H4 (cell line): ENCODE results near the gene KLRC3. TPM values are rescaled to one million over a fixed set of nuclear protein-coding genes. Genes with fewer than 3 reads are reported as not detected.
A peak's percentile ranks its signal among the peaks of the same experiment; 100 is the strongest.
"Not testable (repeated sequence)": the region's sequence is repeated elsewhere in the genome, so short reads cannot be mapped to it uniquely, and the experiment has no call there.

Experiments
- DNase-seq: peaks from one replicate; pipeline ENCODE4 v3.0.0-alpha.2; 2015; ENCODE audit warnings: low spot score
- total RNA-seq: library from RNA; depleted of rRNA; stranded (reverse); fragments of >200 nt; shearing (Covaris generic); gene quantifications from 2 replicates; pipeline ENCODE4 v1.2.3, GENCODE V29; 2014; rRNA removed

Gene KLRC3
- 0.37 TPM in 1 of 2 replicates, not detected in the other for total RNA-seq

GRCh38 chr12:10420334-10420733 lies at the start of gene KLRC3:
Gene KLRC3, minus strand, starts transcription at chr12:10420595. Its CDS starts 45 bp downstream, at chr12:10420550.
- DNase-seq: not testable (repeated sequence)

DNA sequence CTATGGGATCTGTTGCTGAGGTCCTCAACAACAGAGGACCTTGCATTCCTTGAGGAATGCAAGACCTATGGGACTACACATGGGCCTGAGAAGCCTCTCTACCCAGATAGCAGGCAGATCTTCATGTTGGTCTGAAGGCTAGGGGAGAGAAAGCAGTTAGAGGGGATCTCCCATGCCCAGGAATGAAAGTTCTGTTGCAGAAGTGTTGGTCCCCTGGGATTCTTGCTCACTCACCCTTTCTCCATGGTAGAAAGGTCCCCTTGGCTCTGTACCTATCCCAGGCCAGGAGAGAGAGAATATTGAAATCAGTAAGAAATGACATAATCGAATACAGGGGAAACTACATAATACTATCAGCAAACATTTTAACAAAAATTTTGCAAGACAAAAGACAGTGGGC lies 49.3 kb upstream of the KLRC3 start:
- no peak for DNase-seq

- DNase-seq: no peak
These were observed 45.9 kb upstream of the KLRC3 start for GRCh38 chr12:10466311-10466710.

DNA sequence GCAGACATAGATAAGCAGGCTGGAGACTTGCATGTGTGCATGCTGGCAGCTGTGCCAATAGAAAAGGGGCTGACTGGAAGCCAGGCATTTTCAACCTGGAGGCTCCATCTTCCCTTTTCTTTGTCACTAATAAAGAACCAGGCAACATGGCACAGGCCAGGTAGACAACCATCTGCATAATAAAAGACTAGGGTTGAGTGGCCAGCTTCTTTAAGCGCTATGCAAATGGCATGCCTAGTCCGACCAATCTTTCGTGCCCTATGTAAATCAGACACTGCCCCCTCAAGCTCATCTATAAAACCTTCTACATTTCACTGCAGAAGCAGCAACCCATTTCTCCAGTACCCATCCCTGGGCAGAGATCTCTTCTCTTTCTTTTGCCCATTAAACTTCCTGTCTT lies 37.4 kb upstream of the KLRC3 start:
- DNase-seq: no peak

GRCh38 chr12:10456856-10457255 lies 36.5 kb upstream of the KLRC3 start:
- DNase-seq: no peak

GRCh38 chr12:10455766-10456165 lies 35.4 kb upstream of the KLRC3 start:
- no peak for DNase-seq

DNA sequence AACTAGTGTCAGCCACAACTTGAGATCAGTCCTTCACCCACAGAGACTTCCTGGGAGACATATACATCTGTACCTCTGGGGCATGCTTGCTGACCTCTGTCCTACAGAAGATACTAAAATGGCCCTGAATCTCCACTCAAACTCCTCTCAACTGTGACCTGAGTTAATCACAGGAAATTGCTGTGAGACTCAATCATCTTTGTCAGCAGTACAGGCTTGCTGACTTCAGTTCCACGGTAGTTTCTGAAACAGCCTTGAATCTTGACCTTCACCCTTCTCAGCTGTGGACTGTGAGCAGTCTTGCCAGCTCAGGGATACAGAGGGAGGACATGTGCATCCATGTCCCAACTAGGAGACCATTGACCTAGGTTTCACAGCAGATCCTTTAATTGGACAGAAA lies 34.1 kb upstream of the KLRC3 start:
- DNase-seq: no peak

GRCh38 chr12:10453156-10453555 lies 32.8 kb upstream of the KLRC3 start, which contains the start of gene KLRC1:
Gene KLRC1, minus strand, starts transcription at chr12:10453377. Its CDS starts 2,221 bp downstream, at chr12:10451156.
- no peak for DNase-seq

DNA sequence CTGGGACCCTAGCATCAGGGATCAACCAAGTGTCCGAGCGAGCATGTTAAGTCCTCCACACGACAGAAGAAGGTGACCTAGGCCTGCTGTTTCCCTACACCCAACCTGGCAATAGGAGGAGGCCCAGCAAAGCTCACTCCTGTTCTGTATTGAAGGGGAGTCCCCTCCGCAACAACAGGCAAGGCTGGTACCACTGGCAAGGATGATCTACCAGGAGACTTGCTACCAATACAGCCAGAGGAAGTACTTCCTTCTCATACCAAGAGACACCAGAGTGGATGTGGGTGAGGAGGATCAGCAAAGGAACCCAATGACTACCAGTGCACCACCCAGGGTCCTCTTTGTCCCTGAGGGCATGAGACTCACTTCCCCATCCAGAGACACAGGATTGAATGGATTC lies 27.8 kb upstream of the KLRC3 start:
- no peak for DNase-seq

GRCh38 chr12:10446052-10446451 lies 25.7 kb upstream of the KLRC3 start:
- peak; percentile 33 for DNase-seq

DNA sequence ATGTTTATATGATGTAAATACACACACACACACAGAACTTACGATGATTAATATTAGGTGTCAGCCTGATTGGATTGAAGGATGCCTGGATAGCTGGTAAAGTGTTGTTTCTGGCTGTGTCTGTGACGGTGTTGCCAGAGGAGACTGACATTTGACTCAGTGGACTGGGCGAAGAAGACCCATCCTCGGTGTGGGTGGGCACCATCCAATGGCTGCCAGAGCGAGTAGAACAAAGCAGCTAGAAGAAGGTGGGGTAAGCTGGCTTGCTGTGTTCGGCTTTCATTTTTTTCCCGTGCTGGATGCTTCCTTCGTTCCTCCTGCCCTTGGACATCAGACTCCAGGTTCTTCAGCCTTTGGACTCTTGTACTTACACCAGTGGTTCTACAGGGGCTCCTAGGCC lies 20.7 kb upstream of the KLRC3 start:
- not testable (repeated sequence) for DNase-seq

DNA sequence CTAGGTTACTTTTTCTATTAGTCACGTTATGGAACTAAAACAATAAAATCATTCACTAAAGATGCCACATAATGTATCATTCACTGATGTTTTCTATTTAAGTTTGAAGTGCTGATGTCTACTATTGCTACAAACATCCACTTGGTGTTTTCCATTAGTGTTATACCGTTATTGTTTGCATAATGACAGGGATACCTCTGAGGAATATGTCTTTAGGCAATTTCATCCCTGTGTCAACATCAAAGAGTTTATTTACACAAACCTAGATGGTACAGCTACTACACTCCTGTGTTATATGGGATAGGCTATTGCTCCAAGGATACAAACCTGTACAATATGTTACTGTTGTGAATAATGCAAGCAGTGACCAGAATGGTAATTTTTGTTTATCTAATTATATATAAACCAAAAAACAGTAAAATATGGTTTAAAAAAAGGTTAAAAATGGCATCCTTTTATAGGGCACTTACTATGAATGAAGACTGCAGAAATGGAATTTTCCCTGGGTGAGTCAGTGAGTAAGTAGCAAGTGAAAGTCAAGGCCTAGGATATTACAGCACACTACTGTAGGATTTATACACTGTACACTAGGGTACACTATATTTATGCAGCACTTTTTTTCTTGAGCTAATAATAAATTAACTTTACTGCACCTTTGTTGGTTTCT lies 19.3 kb upstream of the KLRC3 start:
- not testable (repeated sequence) for DNase-seq

DNA sequence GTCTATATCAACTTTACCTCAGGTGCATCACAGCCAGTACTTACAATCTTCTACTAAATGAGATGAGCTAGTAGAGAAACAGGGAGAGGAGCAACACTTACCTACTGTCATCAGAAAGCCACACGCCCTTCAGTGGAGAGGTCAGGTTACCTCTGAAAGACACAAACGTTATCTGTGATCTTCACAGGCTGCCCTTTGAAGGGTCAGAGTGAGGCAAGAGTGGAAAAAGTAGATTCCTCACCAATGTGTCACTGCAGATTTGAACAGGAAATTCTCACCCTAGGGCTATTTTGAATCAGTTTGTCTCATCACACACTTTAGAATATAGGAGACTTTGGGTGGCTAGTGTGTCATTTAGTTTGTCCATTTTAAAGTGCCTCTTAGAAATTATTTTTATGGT lies 17.2 kb upstream of the KLRC3 start:
- DNase-seq: not testable (repeated sequence)

DNA sequence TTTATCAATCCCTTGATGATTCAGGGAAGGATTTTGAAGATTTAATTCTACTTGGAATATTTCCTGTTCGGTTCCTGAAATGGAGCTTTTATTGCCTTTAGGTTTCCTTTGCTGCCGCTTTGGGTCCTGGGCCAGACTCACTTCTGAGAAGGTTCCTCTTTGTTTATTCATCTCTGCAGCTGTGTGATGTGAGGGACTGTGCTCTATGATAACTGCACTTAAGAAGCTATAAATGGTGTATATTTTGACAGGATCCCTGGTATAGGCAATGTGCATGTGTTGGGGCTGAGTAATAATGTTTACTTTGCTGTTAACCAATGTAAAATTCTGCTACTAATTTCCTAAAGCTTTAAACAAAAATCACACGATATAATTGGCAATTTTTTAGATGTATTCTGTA lies 15.4 kb upstream of the KLRC3 start, which contains the start of gene KLRC2:
Gene KLRC2, minus strand, starts transcription at position 195 of the 400 bp plus-strand sequence. Its CDS starts 24 bp downstream, at position 171.
- peak; percentile 49 for DNase-seq

- not testable (repeated sequence) for DNase-seq
These were observed 10.2 kb upstream of the KLRC3 start for GRCh38 chr12:10430623-10431022.

DNA sequence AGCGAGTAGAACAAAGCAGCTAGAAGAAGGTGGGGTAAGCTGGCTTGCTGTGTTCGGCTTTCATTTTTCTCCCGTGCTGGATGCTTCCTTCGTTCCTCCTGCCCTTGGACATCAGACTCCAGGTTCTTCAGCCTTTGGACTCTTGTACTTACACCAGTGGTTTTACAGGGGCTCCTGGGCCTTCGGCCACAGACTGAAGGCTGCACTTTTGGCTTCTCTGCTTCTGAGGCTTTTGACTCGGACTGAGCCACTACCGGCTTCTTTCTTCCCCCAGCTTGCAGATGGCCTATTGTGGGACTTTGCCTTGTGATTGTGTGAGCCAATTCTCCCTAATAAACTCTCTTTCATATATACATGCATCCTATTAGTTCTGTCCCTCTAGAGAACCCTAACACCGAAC lies 5.5 kb upstream of the KLRC3 start:
- not testable (repeated sequence) for DNase-seq

DNA sequence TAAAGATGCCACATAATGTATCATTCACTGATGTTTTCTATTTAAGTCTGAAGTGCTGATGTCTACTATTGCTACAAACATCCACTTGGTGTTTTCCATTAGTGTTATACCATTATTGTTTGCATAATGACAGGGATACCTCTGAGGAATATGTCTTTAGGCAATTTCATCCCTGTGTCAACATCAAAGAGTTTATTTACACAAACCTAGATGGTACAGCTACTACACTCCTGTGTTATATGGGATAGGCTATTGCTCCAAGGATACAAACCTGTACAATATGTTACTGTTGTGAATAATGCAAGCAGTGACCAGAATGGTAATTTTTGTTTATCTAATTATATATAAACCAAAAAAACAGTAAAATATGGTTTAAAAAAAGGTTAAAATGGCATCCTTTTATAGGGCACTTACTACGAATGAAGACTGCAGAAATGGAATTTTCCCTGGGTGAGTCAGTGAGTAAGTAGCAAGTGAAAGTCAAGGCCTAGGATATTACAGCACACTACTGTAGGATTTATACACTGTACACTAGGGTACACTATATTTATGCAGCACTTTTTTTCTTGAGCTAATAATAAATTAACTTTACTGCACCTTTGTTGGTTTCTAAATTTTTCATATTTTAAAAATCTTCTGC lies 4.0 kb upstream of the KLRC3 start:
- not testable (repeated sequence) for DNase-seq

GRCh38 chr12:10422159-10422558 lies 1.8 kb upstream of the KLRC3 start:
- DNase-seq: not testable (repeated sequence)

DNA sequence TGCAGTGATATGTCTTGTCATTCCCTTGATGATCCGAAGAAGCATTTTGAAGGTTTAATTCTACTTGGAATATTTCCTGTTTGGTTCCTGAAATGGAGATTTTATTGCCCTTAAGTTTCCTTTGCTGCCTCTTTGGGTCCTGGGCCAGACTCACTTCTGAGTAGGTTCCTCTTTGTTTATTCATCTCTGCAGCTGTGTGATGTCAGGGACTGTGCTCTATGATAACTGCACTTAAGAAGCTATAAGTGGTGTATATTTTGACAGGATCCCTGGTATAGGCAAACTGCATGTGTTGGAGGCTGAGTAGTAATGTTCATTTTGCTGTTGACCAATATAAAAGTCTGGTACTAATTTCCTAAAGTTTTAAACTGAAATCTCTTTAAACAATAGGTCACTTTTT lies 11.0 kb downstream of the KLRC3 start, which contains the start of gene KLRC4:
Gene KLRC4, minus strand, starts transcription at position 366 of the 400 bp plus-strand sequence. Its CDS starts 182 bp downstream, at position 184.
- DNase-seq: peak; percentile 25

DNA sequence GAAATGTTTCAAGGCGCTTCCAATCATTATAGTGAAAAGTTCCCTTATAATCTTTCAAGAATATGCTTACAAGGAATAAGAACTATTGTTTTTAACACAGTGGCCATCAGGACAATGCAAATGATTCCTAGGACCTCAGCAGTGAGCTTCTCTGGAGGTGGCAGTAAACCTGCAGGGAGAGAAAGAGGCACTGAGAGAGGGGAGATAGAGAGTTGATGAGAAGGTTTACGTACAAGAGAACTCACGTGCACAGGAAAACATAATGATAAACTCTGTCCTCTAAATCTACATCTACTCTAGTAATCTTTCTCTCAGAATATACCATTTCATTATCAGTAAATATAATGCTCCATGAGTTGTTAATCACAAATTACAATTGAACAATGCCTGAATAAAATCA lies 11.6 kb downstream of the KLRC3 start:
- DNase-seq: no peak

GRCh38 chr12:10406725-10407124 lies 13.7 kb downstream of the KLRC3 start:
- DNase-seq: no peak

GRCh38 chr12:10405294-10405693 lies 15.1 kb downstream of the KLRC3 start:
- no peak for DNase-seq

GRCh38 chr12:10404798-10405197 lies 15.6 kb downstream of the KLRC3 start:
- no peak for DNase-seq
